Body of pancreas (tissue), 4 donors: ENCODE results near the gene ZNF263.

Source experiments
- POLR2A ChIP-seq, 3 donors: fragments of 450-650 bp; IDR thresholded peaks; one replicate each; pipeline ENCODE4 v1.6.1; 2016; ENCODE audit warnings: antibody characterized with exemption in 3 of 3, mild to moderate bottlenecking in 2 of 3
- TF ChIP-seq, protein P1 (sequence below), 7 experiments: fragments of 450-650 bp in 4 of 7; fragments of 200-600 bp in 3 of 7; sonication (generic) in 3 of 7; IDR thresholded peaks; one replicate each; pipeline ENCODE4 v1.5.1; 2016 to 2019; ENCODE audit warnings: antibody characterized with exemption in 7 of 7

DNA sequence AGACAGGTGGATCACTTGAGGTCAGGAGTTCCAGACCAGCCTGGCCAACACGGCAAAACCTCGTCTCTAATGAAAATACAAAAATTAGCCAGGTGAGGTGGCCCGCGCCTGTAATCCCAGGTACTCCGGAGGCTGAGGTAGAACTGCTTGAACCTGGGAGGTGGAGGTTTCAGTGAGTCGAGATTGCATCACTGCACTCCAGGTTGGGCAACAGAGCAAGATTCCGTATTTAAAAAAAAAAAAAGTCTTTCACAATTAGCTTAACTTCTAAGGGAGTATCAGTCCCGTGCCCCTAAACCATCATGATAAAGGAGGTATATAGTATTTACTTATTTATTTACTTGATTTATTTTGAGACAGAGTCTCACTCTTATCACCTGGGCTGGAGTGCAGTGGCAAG, 23.5 kb upstream of the ZNF263 start:
- TF ChIP-seq, protein P1, sequence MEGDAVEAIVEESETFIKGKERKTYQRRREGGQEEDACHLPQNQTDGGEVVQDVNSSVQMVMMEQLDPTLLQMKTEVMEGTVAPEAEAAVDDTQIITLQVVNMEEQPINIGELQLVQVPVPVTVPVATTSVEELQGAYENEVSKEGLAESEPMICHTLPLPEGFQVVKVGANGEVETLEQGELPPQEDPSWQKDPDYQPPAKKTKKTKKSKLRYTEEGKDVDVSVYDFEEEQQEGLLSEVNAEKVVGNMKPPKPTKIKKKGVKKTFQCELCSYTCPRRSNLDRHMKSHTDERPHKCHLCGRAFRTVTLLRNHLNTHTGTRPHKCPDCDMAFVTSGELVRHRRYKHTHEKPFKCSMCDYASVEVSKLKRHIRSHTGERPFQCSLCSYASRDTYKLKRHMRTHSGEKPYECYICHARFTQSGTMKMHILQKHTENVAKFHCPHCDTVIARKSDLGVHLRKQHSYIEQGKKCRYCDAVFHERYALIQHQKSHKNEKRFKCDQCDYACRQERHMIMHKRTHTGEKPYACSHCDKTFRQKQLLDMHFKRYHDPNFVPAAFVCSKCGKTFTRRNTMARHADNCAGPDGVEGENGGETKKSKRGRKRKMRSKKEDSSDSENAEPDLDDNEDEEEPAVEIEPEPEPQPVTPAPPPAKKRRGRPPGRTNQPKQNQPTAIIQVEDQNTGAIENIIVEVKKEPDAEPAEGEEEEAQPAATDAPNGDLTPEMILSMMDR (IDR thresholded peaks at IDR 0.05): no peak
- no peak for TF ChIP-seq POLR2A (IDR thresholded peaks at IDR 0.05)
